Measurements from ENCODE around the gene COX6A1.

COX6A1 gene

GRCh38 chr12:120437735-120438494 is at the start of gene COX6A1:
TSS of gene COX6A1 (plus strand) at chr12:120438113. CDS start at chr12:120438127, 14 bp downstream.
- H3K4me3 ChIP-seq (replicated peaks; ENCODE audit: low read depth, low read length): peak within 1 kb of the TSS; percentile 95
- H3K27me3 ChIP-seq (replicated peaks; ENCODE audit: control insufficient read depth, insufficient read depth, low read length): no peaks in the 10 kb centered on the region
- no peaks in the 10 kb centered on the region; the same call in 1 of the 2 replicates for H3K36me3 ChIP-seq (ENCODE audit: control insufficient read depth, insufficient read depth, low read length)
- DNase-seq (ENCODE audit: extremely low read depth, insufficient read length): peak; percentile 89
- peak; percentile 23 for TF ChIP-seq CTCF (IDR thresholded peaks at IDR 0.05; ENCODE audit: insufficient read depth, low read length, poor library complexity, severe bottlenecking)

DNA sequence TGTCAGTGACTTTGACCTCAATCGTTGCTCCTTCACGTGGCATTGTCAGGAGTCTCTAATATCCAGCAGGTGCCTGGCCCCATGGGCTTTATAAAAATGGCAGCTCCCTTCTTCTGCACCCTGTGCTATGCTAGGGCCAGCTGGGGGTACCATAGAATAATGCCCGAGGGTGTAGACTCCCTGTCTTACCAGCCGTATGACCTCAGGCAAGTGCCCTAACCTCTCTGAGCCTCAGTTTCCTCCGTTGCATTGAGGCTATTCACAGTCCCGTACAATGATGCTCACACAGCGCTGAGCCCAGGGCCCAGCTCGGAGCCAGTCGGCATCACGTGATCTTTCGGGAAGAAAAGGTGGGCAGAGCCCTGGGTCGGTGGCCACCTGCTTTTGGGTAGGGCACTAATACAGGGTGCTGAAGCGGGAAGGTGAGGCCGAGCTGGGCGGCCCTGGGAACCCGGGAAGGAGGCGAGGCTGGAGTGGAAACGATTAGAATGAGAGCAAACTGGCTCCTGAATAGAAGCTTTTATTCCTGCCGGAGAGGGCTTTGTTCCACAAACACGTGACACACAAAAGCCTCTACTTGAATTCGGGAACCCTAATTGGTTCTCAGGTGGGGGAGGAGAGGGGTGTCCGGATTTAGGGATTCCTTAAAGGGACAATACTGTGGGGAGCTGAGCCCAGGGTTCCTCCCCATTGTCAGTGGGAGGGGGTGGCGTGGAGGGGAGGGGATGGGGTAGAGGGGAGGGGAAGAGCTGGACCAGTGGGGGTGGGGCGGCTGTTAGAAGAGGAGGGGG is 49.0 kb upstream of the COX6A1 start:
- no peak overlapping the region for H3K4me3 ChIP-seq (replicated peaks; ENCODE audit: low read depth, low read length)
- no peak for TF ChIP-seq CTCF (IDR thresholded peaks at IDR 0.05; ENCODE audit: insufficient read depth, low read length, poor library complexity, severe bottlenecking)
- H3K27me3 ChIP-seq (replicated peaks; ENCODE audit: control insufficient read depth, insufficient read depth, low read length): peaks cover 1% of the 10 kb centered on the region
- no peaks in the 10 kb centered on the region for H3K36me3 ChIP-seq (ENCODE audit: control insufficient read depth, insufficient read depth, low read length)
- DNase-seq (ENCODE audit: extremely low read depth, insufficient read length): no peak

GRCh38 chr12:120390540-120391120 is 47.3 kb upstream of the COX6A1 start:
- no peak for DNase-seq (ENCODE audit: extremely low read depth, insufficient read length)
- H3K36me3 ChIP-seq (ENCODE audit: control insufficient read depth, insufficient read depth, low read length): no peaks in the 10 kb centered on the region
- H3K27me3 ChIP-seq (replicated peaks; ENCODE audit: control insufficient read depth, insufficient read depth, low read length): peaks cover 1% of the 10 kb centered on the region; the same call in 1 of the 2 replicates
- no peak for TF ChIP-seq CTCF (IDR thresholded peaks at IDR 0.05; ENCODE audit: insufficient read depth, low read length, poor library complexity, severe bottlenecking)
- no peak overlapping the region for H3K4me3 ChIP-seq (replicated peaks; ENCODE audit: low read depth, low read length)

GRCh38 chr12:120394483-120395367 is 43.2 kb upstream of the COX6A1 start:
- Histone ChIP-seq H3K36me3 (ENCODE audit: control insufficient read depth, insufficient read depth, low read length) (no peaks in the 10 kb centered on the region), H3K27me3 (replicated peaks; ENCODE audit: control insufficient read depth, insufficient read depth, low read length) (peaks cover 1% of the 10 kb centered on the region; the same call in 1 of the 2 replicates), H3K4me3 (replicated peaks; ENCODE audit: low read depth, low read length) (no peak overlapping the region)
- TF ChIP-seq CTCF (IDR thresholded peaks at IDR 0.05; ENCODE audit: insufficient read depth, low read length, poor library complexity, severe bottlenecking): no peak
- no peak for DNase-seq (ENCODE audit: extremely low read depth, insufficient read length)

GRCh38 chr12:120397824-120398540 is 39.9 kb upstream of the COX6A1 start:
- no peak for TF ChIP-seq CTCF (IDR thresholded peaks at IDR 0.05; ENCODE audit: insufficient read depth, low read length, poor library complexity, severe bottlenecking)
- no peaks in the 10 kb centered on the region for H3K36me3 ChIP-seq (ENCODE audit: control insufficient read depth, insufficient read depth, low read length)
- H3K4me3 ChIP-seq (replicated peaks; ENCODE audit: low read depth, low read length): no peak overlapping the region
- DNase-seq (ENCODE audit: extremely low read depth, insufficient read length): no peak
- H3K27me3 ChIP-seq (replicated peaks; ENCODE audit: control insufficient read depth, insufficient read depth, low read length): no peaks in the 10 kb centered on the region; the same call in 1 of the 2 replicates
